GM12873 (cell line): Measurements from ENCODE around the gene CPS1.

ENCODE experiments used
- TF ChIP-seq, protein P1 (sequence below): IDR thresholded peaks from 2 replicates; pipeline ENCODE4 v1.5.1; 2012; ENCODE audit warnings: low read depth, mild to moderate bottlenecking, moderate library complexity, low read length, control low read depth; ENCODE audit not compliant: insufficient read depth; ENCODE audit errors: missing control alignments

Gene CPS1

DNA sequence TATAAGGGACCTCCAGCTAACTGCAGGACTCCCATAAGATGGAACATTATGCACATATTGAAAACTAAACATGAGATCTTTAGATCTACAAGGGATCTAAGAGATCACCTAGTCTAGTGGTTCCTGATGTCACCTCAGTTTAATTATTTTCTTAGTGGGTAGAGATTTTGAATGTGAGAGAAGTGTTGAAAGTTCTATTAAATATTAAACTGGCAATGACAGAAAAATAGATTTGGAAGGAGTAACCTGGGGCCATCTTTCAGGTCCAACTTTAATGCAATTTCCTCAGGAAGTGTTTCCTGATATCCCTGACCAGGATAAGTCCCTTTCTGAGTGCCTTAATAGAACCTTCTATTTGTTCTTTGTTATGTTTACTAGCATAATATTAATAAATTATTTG, 29.1 kb upstream of the CPS1 start:
- TF ChIP-seq, protein P1, sequence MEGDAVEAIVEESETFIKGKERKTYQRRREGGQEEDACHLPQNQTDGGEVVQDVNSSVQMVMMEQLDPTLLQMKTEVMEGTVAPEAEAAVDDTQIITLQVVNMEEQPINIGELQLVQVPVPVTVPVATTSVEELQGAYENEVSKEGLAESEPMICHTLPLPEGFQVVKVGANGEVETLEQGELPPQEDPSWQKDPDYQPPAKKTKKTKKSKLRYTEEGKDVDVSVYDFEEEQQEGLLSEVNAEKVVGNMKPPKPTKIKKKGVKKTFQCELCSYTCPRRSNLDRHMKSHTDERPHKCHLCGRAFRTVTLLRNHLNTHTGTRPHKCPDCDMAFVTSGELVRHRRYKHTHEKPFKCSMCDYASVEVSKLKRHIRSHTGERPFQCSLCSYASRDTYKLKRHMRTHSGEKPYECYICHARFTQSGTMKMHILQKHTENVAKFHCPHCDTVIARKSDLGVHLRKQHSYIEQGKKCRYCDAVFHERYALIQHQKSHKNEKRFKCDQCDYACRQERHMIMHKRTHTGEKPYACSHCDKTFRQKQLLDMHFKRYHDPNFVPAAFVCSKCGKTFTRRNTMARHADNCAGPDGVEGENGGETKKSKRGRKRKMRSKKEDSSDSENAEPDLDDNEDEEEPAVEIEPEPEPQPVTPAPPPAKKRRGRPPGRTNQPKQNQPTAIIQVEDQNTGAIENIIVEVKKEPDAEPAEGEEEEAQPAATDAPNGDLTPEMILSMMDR, result no peak

DNA sequence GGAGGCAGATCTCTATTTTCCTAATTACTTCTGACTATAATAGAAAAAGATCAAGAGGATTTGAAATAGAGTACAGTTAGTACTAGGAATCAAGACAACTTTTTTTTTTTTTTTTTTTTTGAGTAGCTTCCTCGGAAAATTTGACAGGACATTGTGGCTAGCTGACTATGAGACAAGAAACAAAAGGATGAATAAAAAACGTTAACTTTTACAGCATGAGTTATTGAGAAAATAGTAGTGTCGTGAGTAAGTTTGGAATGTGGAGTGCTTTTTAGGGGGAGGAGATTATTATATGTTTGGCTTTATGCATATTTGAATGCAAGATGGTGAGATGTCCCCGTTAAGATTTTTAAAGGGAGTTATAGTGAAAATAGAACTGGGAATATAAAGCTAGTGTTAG, 27.7 kb upstream of the CPS1 start:
- TF ChIP-seq, protein P1, result no peak

DNA sequence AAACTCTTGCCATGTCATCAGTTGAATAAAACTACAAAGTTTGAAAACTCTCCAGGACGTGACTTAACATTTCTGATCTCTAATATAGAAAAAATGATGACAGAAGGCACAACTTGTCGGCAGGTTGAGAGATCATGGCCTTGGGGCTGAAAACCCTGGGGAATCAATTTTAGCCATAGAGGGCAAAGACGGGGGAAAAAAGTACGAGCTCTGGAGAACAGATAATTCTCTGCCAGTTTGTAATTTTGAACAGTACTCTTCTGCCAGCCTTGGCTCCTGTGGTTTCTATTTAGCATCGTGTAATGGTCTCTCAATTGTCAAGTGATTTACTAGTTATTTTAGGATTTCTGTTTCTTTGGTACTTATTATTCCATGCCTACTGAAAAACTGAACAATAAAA, 25.3 kb upstream of the CPS1 start:
- TF ChIP-seq, protein P1, result no peak

DNA sequence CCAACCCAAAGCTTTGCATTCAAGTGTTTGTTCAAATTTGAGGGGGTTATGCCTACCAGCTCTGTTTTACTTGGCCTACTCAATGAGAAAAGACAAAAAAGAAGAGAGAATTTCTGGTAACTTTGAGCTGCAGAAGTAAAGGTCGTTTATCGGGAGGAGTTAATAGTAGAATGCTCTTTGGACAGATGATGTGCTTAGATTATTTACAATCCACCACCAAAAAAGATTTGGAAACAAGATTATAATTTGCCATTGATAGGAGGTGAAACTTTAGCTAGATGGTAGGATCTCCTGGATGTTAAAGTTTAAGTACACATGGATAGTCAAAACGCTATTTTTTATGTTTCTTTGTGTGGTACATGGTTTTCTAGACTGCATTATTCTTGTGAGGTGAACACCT, 24.9 kb upstream of the CPS1 start:
- TF ChIP-seq, protein P1, result no peak

DNA sequence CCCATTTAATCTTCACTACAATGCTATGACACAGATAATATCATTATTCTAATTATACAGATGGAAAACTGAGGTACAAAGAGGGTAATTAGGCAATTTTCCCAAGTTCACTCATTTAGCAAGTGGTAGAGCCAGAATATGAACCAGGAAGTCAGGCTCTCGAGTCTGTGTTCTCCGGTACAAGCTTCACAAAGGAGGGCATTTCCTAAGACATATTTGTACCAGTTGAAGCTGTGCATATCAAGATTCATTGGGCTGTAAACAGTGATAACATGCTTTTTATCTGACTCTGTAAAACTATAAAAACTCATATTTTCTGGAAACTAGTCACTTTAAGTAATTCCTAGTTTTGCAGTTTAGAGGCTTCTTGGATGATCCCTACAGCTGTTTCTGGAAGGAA, 23.0 kb upstream of the CPS1 start:
- TF ChIP-seq, protein P1, result no peak

DNA sequence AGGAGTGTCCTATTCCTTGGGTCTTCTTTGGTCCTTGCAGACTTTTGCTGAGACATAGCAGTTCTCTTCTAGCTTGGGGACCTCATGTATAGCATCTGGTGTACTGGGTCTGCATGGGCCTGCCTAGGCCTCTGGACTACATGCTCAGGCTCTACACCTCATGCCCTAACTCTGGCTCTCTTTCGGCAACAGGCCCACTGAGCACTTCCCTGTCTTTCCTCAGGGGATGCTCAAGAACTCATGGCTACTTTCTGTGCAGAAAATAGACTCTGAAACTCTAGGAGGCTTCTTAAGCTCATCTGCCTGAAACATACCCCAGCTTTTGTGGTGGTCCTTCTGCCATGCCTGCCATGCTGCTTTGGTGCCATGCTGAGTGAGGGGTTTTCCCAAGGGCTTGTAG, 21.5 kb upstream of the CPS1 start:
- TF ChIP-seq, protein P1, result no peak

DNA sequence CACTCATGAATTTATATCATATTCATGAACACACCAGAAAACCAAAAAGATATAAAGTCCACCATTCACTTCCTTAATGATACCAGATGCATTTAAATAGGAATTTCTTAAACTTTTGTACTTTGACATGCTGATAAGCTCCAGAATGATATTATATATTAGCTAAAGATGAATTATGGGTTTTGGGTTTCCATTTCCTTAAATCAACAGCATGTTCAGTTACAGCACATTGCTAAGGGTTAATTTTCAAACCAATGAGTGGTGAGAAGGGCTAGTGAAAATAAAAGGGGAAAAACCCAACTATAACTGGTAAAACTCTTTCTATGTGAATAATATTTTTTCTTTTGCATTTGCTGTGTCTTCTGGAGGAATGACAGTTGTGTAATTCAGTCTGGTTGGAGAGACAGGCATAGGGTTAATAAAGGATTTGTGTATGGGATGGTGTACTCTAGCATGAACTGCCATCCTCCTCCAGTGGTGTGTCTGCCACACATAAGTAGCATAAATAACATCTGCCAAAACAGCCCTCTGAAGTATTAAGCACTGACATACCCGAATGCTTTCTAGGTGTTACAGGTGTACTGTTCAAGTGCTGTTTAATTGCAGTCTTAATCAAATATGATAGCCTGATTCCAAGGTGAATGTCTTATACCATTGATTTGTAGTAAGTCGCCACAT, 19.3 kb upstream of the CPS1 start:
- TF ChIP-seq, protein P1, result no peak
